Stomach smooth muscle (tissue), 2 donors: ENCODE measurements around the gene INPP5A.

ENCODE experiments used
- H3K27ac ChIP-seq: one replicate; pipeline ENCODE4 v1.7.0; 2013; ENCODE audit warnings: mild to moderate bottlenecking, low read length, inconsistent platforms
- H3K27me3 ChIP-seq, 2 donors: one replicate each; pipeline ENCODE4 v1.7.0; 2013; ENCODE audit warnings: low read length in 2 of 2; ENCODE audit not compliant: insufficient read depth in 2 of 2, control insufficient read depth in 1 of 2
- H3K36me3 ChIP-seq, 2 donors: one replicate each; pipeline ENCODE4 v1.7.0; 2013; ENCODE audit warnings: low read length in 2 of 2; ENCODE audit not compliant: control insufficient read depth in 2 of 2, insufficient read depth in 2 of 2
- H3K4me1 ChIP-seq: one replicate; pipeline ENCODE4 v1.7.0; 2013; ENCODE audit warnings: low read length; ENCODE audit not compliant: control insufficient read depth, insufficient read depth
- H3K4me3 ChIP-seq, 2 donors: one replicate each; pipeline ENCODE4 v1.7.0; 2013; ENCODE audit warnings: low read length in 2 of 2
- H3K9ac ChIP-seq, 2 donors: one replicate each; pipeline ENCODE4 v1.7.0; 2013; ENCODE audit warnings: low read length in 2 of 2, mild to moderate bottlenecking in 1 of 2
- H3K9me3 ChIP-seq, 2 donors: one replicate each; pipeline ENCODE4 v1.7.0; 2013; ENCODE audit warnings: low read length in 2 of 2; ENCODE audit not compliant: control insufficient read depth in 2 of 2
- donor health status: healthy.
- donor health status: Pancreatic carcinoma.

Gene INPP5A

DNA sequence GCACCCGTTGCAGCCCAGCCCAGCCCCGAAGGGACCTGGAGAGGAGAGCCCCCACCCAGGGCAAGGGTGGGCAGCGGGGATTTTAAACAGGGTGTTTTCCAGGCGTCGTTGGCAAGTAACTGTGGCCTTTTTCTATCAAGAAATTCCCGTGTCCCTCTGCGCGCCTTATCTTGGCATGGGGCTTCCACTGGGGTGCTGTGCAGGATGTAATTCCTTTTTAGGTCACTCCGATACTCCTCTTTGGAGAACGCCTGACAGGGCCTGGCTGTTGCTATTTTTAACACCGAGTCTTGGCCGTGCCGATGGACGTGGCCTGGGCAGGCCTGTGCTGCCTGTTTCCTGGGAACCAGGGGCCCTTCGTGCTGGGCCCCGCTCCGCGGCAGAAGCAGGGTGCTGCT, 93.8 kb downstream of the INPP5A start:
- H3K9me3 ChIP-seq: no peaks in the 10 kb centered on the region
- H3K27ac ChIP-seq: peak overlapping the region; percentile 98
- H3K27me3 ChIP-seq: no peaks in the 10 kb centered on the region
- H3K9ac ChIP-seq: peak overlapping the region; percentile 75
- peak overlapping the region in 1 of 2 donors; percentile 44 for H3K4me3 ChIP-seq
- peaks cover 93% of the 10 kb centered on the region for H3K4me1 ChIP-seq
- H3K36me3 ChIP-seq: peaks cover 0 to 2% of the 10 kb centered on the region in 2 donors

DNA sequence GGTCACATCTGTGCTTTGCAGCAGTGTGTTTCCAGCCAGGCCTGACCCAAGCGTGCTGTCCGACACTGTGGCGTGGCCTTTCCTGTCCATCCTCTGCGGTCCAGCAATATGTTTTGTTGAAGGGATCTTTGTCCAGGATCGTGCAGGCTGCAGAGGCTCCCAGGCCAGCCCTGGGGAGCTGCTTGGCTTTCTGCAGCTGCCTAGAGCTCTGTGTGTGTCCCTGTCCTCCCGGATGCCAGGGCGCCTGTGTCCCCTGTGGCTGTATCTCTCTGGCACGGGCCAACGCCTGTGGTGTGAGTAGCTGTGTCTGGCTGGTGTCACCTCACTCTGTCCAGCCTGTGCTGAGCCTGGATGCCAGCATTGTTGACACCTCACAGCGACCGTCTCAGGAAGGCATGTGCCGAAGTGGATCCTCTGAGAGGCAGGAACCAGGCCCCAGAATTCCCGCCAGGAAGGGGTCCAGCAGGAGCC, 94.5 kb downstream of the INPP5A start:
- peaks cover 91% of the 10 kb centered on the region for H3K4me1 ChIP-seq
- H3K27ac ChIP-seq: peak overlapping the region; percentile 98
- H3K27me3 ChIP-seq: no peaks in the 10 kb centered on the region
- peak overlapping the region; percentile 73 to 75 for H3K9ac ChIP-seq
- H3K9me3 ChIP-seq: no peaks in the 10 kb centered on the region
- peak overlapping the region in 1 of 2 donors; percentile 44 for H3K4me3 ChIP-seq
- peaks cover 0 to 2% of the 10 kb centered on the region in 2 donors for H3K36me3 ChIP-seq

DNA sequence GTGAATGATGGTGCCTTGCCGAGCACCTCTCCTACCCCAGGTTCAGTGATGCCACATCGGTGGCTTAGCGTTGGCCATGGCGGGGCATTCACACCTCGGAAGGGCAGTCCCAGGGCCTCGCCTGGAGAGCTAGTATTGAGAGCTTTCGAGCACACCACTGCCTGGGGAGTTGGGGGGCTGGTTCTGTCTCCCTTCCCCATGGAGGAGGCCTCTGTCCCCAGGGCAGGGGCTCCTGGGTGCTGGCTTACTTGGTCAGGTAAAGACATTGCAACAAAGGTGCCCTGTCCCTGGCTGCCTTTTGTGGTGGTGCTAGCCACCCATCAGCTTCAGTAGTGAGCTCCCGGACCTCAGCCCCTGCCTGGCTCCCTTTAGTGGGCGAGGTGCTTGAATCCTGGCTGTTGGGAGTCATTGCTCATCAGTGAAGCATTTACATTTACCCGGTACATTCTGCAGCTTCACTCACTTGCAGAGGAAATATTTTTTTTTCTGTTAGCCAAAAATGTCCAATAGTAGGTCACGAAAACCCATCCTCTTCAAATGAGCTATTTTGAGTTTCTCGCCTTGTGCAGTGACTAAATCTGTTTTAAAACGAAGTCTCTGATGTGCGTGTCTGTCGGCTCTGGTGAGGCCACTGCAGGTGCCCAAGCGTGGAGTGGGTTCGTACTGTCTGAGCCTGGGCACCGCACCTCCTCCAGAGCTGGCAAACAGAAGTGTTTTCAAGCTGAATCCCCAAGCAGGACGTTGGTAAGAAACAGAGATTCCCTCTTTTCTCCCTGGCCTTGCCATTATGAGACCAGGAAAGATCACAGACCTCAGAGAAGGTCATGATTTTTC, 95.5 kb downstream of the INPP5A start:
- Histone ChIP-seq H3K27ac (peak overlapping the region; percentile 98), H3K4me1 (peaks cover 91% of the 10 kb centered on the region), H3K9ac (peak overlapping the region; percentile 73 to 75), H3K27me3 (no peaks in the 10 kb centered on the region), H3K9me3 (no peaks in the 10 kb centered on the region), H3K36me3 (peaks cover 0 to 2% of the 10 kb centered on the region in 2 donors), H3K4me3 (peak overlapping the region; percentile 14 to 29)

DNA sequence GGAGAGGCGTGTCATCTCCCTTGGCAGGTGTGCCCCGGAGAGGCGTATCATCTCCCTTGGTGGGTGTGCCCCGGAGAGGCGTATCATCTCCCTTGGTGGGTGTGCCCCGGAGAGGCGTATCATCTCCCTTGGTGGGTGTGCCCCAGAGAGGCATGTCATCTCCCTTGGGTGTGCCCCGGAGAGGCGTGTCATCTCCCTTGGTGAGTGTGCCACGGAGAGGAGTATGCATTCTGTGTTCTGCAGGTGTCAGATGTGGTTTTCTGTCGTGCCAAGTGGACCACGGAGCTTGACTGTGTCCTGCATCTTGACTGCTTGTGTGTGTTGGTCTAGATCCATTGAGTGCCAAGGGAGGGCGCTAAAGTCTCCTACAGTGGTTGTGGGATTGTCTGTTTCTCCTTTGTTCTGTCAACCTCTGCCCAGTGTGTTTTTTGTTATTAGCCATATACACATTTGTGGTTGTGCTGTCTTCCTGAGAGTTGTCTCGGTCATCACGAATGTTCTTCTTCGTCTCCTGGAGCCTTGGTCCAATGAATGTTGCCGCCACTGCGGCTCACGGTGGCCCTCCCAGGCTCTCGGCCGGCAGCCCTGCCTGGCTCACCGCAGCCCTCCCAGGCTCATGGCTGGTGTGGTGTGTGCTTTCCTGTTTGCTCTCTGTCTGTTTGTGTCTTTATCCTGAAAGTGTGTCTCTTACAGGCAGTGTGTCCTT, 96.8 kb downstream of the INPP5A start:
- no peak overlapping the region for H3K9ac ChIP-seq
- H3K9me3 ChIP-seq: no peaks in the 10 kb centered on the region
- no peaks in the 10 kb centered on the region for H3K27me3 ChIP-seq
- H3K4me1 ChIP-seq: peaks cover 82% of the 10 kb centered on the region
- peaks cover 0 to 2% of the 10 kb centered on the region in 2 donors for H3K36me3 ChIP-seq
- no peak overlapping the region for H3K4me3 ChIP-seq
- peak overlapping the region; percentile 98 for H3K27ac ChIP-seq

DNA sequence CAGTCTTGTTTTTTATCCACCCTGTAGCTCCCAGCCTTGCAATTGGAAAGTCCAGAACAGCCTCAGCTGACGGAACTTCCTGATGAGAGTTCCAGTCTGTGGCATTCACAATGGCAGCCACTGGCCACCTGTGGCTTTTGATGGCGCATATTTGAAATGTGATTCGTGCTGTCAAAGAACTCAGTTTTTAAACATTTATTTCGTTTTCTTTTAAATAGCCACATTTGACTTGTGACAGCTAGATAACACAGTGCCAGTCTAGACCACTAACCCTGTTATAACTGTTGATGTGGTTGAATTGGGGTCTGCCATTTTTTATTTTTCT, 97.3 kb downstream of the INPP5A start:
- H3K4me3 ChIP-seq: no peak overlapping the region
- no peak overlapping the region for H3K9ac ChIP-seq
- peaks cover 0 to 2% of the 10 kb centered on the region in 2 donors for H3K36me3 ChIP-seq
- peak overlapping the region; percentile 98 for H3K27ac ChIP-seq
- H3K9me3 ChIP-seq: no peaks in the 10 kb centered on the region
- H3K27me3 ChIP-seq: no peaks in the 10 kb centered on the region
- H3K4me1 ChIP-seq: peaks cover 78% of the 10 kb centered on the region

DNA sequence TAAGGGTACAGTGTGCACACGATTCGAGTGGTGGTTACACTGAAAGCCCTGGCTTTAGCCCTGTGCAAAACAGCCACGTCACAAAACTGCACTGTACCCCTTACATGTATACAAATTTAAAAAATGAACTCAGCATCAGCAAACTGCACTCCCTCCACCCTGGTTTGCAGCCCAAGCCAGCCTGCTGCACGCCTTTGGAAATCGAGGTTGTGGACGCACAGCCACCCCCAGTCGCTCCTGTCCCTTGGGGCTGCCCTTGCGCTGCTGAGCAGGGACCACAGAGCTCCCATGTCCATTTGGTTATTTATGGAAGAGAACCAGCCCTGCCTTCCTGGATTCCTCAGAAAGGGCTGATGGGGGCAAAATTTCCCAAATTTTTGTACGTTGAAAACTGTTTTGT, 98.8 kb downstream of the INPP5A start:
- Histone ChIP-seq H3K9me3 (no peaks in the 10 kb centered on the region), H3K4me3 (peak overlapping the region in 1 of 2 donors; percentile 22), H3K27ac (peak overlapping the region; percentile 49), H3K9ac (peak overlapping the region in 1 of 2 donors; percentile 13), H3K4me1 (peaks cover 77% of the 10 kb centered on the region), H3K36me3 (peaks cover 0 to 2% of the 10 kb centered on the region in 2 donors), H3K27me3 (no peaks in the 10 kb centered on the region)

DNA sequence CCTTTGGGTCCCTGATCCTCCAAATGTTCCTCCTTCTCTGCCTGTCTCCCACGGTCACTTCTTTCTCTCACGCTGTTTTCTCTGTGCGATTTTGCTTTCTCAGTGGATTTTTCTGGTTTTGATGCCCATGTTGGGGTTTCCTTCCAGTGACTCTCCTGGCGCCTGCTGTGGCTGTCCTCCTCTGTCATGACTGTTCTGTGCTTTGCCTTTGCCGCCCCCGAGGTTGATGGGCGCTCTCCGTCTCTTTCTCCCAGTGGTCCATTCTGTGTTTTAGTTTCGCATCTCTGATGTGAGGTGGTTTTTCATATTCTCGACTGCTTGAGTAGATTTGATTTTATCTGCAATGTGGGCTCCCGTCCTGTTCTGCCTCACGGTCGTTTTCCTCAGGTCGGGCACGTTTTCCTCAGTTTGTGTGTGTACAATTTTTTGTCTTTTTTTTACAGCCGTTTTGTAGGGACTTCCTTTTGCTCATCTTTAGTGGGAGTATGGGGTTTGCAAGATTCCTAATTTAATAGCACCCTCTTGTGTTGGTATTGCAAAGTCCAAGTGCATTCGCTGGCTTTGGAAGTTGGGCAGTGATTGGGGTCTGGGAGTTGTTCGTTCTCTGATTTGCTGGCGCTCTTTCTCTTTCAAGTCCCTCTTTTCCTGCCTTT, 100.0 kb downstream of the INPP5A start:
- peak overlapping the region; percentile 43 to 58 for H3K9ac ChIP-seq
- peak overlapping the region; percentile 40 to 52 for H3K4me3 ChIP-seq
- peaks cover 0 to 2% of the 10 kb centered on the region in 2 donors for H3K36me3 ChIP-seq
- H3K27ac ChIP-seq: peak overlapping the region; percentile 18
- no peaks in the 10 kb centered on the region for H3K9me3 ChIP-seq
- peaks cover 77% of the 10 kb centered on the region for H3K4me1 ChIP-seq
- H3K27me3 ChIP-seq: no peaks in the 10 kb centered on the region

DNA sequence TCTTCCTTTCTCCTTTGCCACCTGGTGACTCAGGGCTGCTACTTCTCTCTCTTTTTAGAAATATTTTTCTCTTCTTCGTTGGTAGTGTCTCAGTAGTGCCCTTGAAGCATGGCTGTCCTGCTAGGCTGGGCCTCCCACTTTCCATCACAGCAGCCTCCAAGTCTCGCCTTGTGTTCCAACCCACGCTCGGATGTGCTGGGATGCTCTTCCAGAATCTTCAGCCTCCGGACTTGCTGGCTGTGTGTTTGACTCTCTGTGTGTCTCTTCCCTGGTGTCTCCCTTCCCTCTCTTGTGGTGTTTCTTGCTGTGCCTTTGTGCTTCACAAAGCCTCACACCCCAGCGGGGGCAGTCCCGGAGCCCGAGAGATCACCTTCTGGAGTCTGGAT, 100.5 kb downstream of the INPP5A start:
- H3K4me3 ChIP-seq: peak overlapping the region in 1 of 2 donors; percentile 40
- H3K9ac ChIP-seq: peak overlapping the region; percentile 43 to 58
- peak overlapping the region; percentile 18 for H3K27ac ChIP-seq
- peaks cover 72% of the 10 kb centered on the region for H3K4me1 ChIP-seq
- no peaks in the 10 kb centered on the region for H3K27me3 ChIP-seq
- H3K36me3 ChIP-seq: peaks cover 0 to 2% of the 10 kb centered on the region in 2 donors
- no peaks in the 10 kb centered on the region for H3K9me3 ChIP-seq

DNA sequence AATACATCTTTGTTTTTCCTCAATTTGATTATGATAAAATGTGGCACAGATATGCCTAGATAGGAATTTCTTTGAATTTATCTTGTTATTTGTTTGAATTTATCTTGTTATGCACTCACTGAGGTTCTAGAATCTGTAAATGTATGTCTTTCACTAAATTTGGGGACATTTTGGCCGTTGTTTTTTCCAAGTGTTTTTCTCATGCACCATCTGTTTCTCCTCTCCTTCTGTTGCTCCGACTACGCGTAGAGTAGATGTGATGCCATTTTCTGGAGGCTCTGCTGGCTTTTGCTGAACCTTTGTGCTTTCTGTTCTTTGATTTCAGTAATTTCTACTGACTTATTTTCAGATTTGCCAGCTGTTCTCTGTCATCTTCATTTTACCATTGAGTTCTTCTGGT, 101.9 kb downstream of the INPP5A start:
- H3K27me3 ChIP-seq: no peaks in the 10 kb centered on the region
- no peaks in the 10 kb centered on the region for H3K36me3 ChIP-seq
- peaks cover 67% of the 10 kb centered on the region for H3K4me1 ChIP-seq
- H3K4me3 ChIP-seq: no peak overlapping the region
- no peak overlapping the region for H3K9ac ChIP-seq
- H3K9me3 ChIP-seq: no peaks in the 10 kb centered on the region
- H3K27ac ChIP-seq: peak overlapping the region; percentile 69

DNA sequence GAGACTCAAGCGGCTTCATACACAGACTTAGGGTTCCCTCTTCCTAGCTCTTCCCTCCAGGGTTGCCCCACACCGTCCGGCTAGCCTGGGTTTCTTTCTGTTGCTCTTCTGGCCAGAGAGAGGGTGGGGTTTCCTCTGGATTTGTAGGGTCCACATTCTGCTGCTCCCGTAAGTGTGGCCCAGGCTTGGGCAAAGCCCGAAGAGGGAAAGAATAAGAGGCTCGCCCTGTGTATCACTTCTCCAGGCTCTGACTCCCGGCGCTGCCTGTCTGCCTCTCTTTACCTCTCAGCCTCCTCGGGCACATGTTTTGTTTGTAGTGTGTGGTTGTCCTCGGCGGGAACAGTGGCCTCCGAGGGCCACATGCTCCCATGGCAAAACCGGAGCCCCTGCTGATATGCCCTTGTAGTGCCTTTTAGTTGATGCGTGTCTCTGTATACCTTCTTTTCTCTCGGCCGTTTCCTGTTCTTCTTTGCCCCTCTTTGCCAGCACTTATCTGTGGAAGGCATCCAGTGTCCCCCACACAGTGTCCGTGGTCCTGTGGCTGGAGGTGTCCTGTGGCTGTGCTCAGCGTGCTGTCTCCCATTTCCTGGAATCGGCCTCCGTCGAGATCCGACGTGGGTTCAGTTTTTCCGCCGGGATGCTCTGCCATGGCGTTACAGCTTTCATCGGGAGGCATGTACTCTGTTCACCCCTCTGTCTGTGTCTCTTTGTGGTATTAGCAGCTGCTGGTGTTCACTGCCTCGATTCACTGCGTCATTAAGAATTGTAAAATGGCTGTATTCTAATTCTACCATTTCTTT, 102.9 kb downstream of the INPP5A start:
- peaks cover 69% of the 10 kb centered on the region for H3K4me1 ChIP-seq
- H3K27me3 ChIP-seq: no peaks in the 10 kb centered on the region
- H3K9me3 ChIP-seq: no peaks in the 10 kb centered on the region
- peak overlapping the region; percentile 69 for H3K27ac ChIP-seq
- no peaks in the 10 kb centered on the region for H3K36me3 ChIP-seq
- H3K4me3 ChIP-seq: peak overlapping the region in 1 of 2 donors; percentile 23
- H3K9ac ChIP-seq: peak overlapping the region; percentile 7 to 36
